ENCODE results near the gene ARHGAP42. TPM values are rescaled to one million over a fixed set of nuclear protein-coding genes. Genes with fewer than 3 reads are reported as not detected.

Gene ARHGAP42
- total and polyA plus RNA-seq, 2 experiments from 2014 or later, result 0.74 to 2.7 TPM

DNA sequence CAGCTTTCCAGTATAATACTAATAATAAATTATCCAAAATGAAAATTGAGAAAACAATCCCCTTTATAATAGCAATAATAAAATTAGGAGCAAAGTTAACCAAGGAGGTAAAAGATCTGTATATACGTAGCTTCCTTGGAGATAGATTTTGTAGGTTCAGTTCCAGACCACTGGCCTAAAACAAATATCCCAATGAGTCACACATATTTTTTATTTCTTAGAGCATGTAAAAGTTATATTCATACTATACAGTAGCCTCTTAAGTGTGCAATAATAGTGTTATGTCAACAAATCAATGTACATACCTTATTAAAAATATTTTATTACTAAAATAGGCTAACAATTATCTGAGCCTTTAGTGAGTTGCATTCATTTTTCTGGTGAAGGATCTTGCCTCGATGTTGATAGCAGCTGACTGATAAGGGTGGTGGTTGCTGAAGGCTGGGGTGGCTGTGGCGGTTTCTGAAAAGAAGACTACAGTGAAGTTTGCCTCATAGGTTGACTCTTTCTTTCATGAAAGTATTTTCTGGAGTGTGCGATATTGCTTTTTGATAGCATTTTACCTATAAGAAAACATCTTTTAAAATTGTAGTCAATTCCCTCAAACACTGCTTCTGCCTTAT, 178.5 kb downstream of the ARHGAP42 start:
- Histone ChIP-seq H3K4me1 (ENCODE audit: insufficient read depth) (peaks cover 10% of the 10 kb centered on the region), H3F3A (ENCODE audit: insufficient read depth) (peaks cover 7% of the 10 kb centered on the region), H3K4me2 (ENCODE audit: unreplicated experiment) (no peak overlapping the region), H3K9me2 (ENCODE audit: insufficient read depth) (no peaks in the 10 kb centered on the region), H3K27me3 (replicated peaks; ENCODE audit: insufficient read depth) (no peaks in the 10 kb centered on the region), H2AFZ (no peak overlapping the region), H3K9ac (no peak overlapping the region), H3K36me3 (ENCODE audit: low read depth) (no peaks in the 10 kb centered on the region), H3K79me2 (ENCODE audit: insufficient read depth) (no peaks in the 10 kb centered on the region), H3K27ac (no peak overlapping the region), H3K9me3 (ENCODE audit: low read depth) (no peaks in the 10 kb centered on the region), H3K4me3 (no peak overlapping the region), H4K20me1 (ENCODE audit: insufficient read depth) (no peaks in the 10 kb centered on the region)
- WGBS, 2 experiments (ENCODE audit: low coverage in 1 of 2, low lambda C conversion rate in 2 of 2, missing lambda C conversion rate in 2 of 2), result 75 to 83% methylated on average over 4 of the region's 4 CpGs
- TF ChIP-seq EZH2 (IDR thresholded peaks at IDR 0.05; ENCODE audit: insufficient read depth, poor library complexity, severe bottlenecking), result no peak
- no peak for TF ChIP-seq EZH2phosphoT487 (IDR thresholded peaks at IDR 0.05; ENCODE audit: insufficient read depth, low read depth)
- in situ Hi-C loops (cut with MboI), result loop anchor here (25.0 kb wide), 1 partner anchor 1528 kb away; no protein-coding TSS in a partner anchor
- DNase-seq, result no peak

DNA sequence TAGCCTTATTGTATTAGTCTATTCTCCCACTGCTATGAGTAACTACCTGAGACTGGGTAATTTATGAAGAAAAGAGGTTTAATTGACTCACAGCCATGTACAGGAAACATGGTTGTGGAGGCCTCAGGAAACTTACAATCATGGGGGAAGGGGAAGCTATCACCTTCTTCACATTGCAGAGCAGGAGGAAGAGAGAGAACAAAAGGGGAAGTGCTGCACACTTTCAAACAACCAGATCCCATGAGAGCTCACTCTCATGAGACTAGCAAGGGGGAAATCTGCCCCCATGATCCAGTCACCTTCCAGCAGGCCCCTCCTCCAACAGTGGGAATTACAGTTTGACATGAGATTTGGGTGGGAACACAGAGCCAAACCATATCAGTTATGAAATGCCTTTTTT, 179.4 kb downstream of the ARHGAP42 start:
- Histone ChIP-seq H4K20me1 (ENCODE audit: insufficient read depth) (no peaks in the 10 kb centered on the region), H3K9me3 (ENCODE audit: low read depth) (no peaks in the 10 kb centered on the region), H3K9me2 (ENCODE audit: insufficient read depth) (no peaks in the 10 kb centered on the region), H2AFZ (no peak overlapping the region), H3K9ac (no peak overlapping the region), H3K27ac (no peak overlapping the region), H3K4me3 (no peak overlapping the region), H3K36me3 (ENCODE audit: low read depth) (no peaks in the 10 kb centered on the region), H3K4me1 (ENCODE audit: insufficient read depth) (peaks cover 10% of the 10 kb centered on the region), H3K79me2 (ENCODE audit: insufficient read depth) (no peaks in the 10 kb centered on the region), H3K27me3 (replicated peaks; ENCODE audit: insufficient read depth) (no peaks in the 10 kb centered on the region), H3F3A (ENCODE audit: insufficient read depth) (peaks cover 7% of the 10 kb centered on the region), H3K4me2 (ENCODE audit: unreplicated experiment) (no peak overlapping the region)
- no peak for DNase-seq
- in situ Hi-C loops (cut with MboI), result loop anchor here (25.0 kb wide), 1 partner anchor 1529 kb away; no protein-coding TSS in a partner anchor
- TF ChIP-seq EZH2phosphoT487 (IDR thresholded peaks at IDR 0.05; ENCODE audit: insufficient read depth, low read depth) (no peak), EZH2 (IDR thresholded peaks at IDR 0.05; ENCODE audit: insufficient read depth, poor library complexity, severe bottlenecking) (no peak)

DNA sequence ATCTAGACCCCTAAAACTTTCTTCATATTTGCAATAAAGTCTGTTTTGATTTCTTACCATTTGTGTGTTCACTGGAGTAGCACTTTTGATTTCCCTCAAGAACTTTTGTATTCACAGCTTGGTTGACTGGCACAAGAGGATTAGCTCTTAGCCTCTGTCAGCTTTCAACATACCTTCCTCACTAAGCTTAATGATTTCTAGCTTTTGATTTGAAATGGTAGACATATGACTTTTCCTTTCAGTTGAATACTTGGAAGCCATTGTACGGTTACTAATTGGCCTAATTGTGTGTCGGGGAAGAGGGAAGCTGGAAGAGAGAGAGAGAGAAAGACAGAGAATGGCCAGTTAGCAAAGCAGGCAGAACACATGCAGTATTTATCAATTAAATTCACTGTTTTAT, 180.5 kb downstream of the ARHGAP42 start:
- Histone ChIP-seq H3F3A (ENCODE audit: insufficient read depth) (peaks cover 7% of the 10 kb centered on the region), H3K4me3 (no peak overlapping the region), H3K27ac (no peak overlapping the region), H3K36me3 (ENCODE audit: low read depth) (no peaks in the 10 kb centered on the region), H3K4me1 (ENCODE audit: insufficient read depth) (peaks cover 10% of the 10 kb centered on the region), H3K9ac (no peak overlapping the region), H3K9me2 (ENCODE audit: insufficient read depth) (no peaks in the 10 kb centered on the region), H3K9me3 (ENCODE audit: low read depth) (no peaks in the 10 kb centered on the region), H4K20me1 (ENCODE audit: insufficient read depth) (no peaks in the 10 kb centered on the region), H3K4me2 (ENCODE audit: unreplicated experiment) (no peak overlapping the region), H3K27me3 (replicated peaks; ENCODE audit: insufficient read depth) (no peaks in the 10 kb centered on the region), H2AFZ (no peak overlapping the region), H3K79me2 (ENCODE audit: insufficient read depth) (no peaks in the 10 kb centered on the region)
- no peak for TF ChIP-seq EZH2 (IDR thresholded peaks at IDR 0.05; ENCODE audit: insufficient read depth, poor library complexity, severe bottlenecking)
- TF ChIP-seq EZH2phosphoT487 (IDR thresholded peaks at IDR 0.05; ENCODE audit: insufficient read depth, low read depth), result no peak
- in situ Hi-C loops (cut with MboI), result loop anchor here (25.0 kb wide), 1 partner anchor 1530 kb away; no protein-coding TSS in a partner anchor
- 91 to 94% methylated on average over 2 of the region's 2 CpGs for WGBS, 2 experiments (ENCODE audit: low coverage in 1 of 2, low lambda C conversion rate in 2 of 2, missing lambda C conversion rate in 2 of 2)
- no peak for DNase-seq

DNA sequence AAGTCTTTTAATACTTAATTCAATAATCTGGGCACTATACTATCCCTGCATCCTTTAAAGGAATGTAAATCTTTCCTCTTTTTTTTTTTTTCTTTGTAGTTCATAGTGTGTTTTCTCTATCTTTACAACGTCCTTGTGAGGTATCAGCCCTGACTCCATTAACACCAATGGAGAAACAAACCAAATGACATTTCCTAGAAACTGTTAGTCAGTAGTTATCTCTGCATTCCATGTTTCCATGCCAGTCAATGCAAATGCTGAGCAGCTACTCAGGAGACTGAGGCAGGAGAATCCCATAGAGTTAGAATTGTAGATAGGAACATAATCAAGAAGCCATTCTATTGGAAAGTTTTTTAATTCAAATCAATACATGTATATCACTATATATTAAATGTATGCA, 182.2 kb downstream of the ARHGAP42 start:
- no peaks in the 10 kb centered on the region for H3K9me2 ChIP-seq (ENCODE audit: insufficient read depth)
- no peak overlapping the region for H3K9ac ChIP-seq
- no peaks in the 10 kb centered on the region for H4K20me1 ChIP-seq (ENCODE audit: insufficient read depth)
- 83 to 100% methylated on average over 1 of the region's 1 CpG for WGBS, 2 experiments (ENCODE audit: low coverage in 1 of 2, low lambda C conversion rate in 2 of 2, missing lambda C conversion rate in 2 of 2)
- H3K4me2 ChIP-seq (ENCODE audit: unreplicated experiment), result no peak overlapping the region
- peaks cover 4% of the 10 kb centered on the region; the same call in 1 of the 2 replicates for H3K4me1 ChIP-seq (ENCODE audit: insufficient read depth)
- H3K36me3 ChIP-seq (ENCODE audit: low read depth), result no peaks in the 10 kb centered on the region
- TF ChIP-seq EZH2 (IDR thresholded peaks at IDR 0.05; ENCODE audit: insufficient read depth, poor library complexity, severe bottlenecking), result no peak
- TF ChIP-seq EZH2phosphoT487 (IDR thresholded peaks at IDR 0.05; ENCODE audit: insufficient read depth, low read depth), result no peak
- H3K4me3 ChIP-seq, result no peak overlapping the region
- H2AFZ ChIP-seq, result no peak overlapping the region
- no peaks in the 10 kb centered on the region for H3K27me3 ChIP-seq (replicated peaks; ENCODE audit: insufficient read depth)
- H3K79me2 ChIP-seq (ENCODE audit: insufficient read depth), result no peaks in the 10 kb centered on the region
- no peak for DNase-seq
- no peak overlapping the region for H3K27ac ChIP-seq
- H3F3A ChIP-seq (ENCODE audit: insufficient read depth), result no peaks in the 10 kb centered on the region
- no peaks in the 10 kb centered on the region for H3K9me3 ChIP-seq (ENCODE audit: low read depth)
- in situ Hi-C loops (cut with MboI), result loop anchor here (25.0 kb wide), 1 partner anchor 1532 kb away; no protein-coding TSS in a partner anchor
